ENCODE measurements around the gene ST13. TPM values are rescaled to one million over a fixed set of nuclear protein-coding genes. Genes with fewer than 3 reads are reported as not detected.

The ST13 gene
- total and polyA plus RNA-seq, 4 donors, result 82.3 to 112 (median 91.1) TPM

DNA sequence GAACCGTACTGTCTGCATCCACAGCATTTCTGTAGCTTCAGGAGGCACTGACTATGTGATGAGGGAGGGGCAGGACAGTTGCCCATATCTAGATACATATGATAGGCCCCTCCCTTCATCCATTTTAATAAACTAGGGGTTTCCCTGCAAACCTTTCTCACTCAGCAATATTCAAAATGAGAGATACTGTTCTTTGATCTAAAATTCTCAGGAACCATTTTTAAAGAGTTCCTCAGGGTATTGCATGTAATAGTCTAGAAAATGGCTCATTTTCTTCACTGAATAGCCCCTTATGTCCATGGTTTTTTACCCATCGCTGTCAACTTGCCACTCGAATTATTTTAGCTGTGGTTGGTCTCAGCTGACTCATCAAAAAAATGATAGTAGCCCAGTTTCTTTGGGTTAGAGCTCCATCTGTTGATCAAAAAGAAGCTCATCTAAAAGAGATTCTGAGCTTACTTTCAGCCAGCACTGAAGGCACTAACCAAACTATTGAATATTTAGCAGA is 42.5 kb upstream of the ST13 start:
- no peak for DNase-seq (ENCODE audit: low spot score)
- WGBS, result 31% methylated on average over 3 of the region's 3 CpGs
- H3K9ac ChIP-seq (ENCODE audit: low read depth in 1 of 2, low read length in 2 of 2), result no peak overlapping the region

GRCh38 chr22:40894417-40894816 is 38.0 kb upstream of the ST13 start:
- H3K9me3 ChIP-seq (ENCODE audit: control insufficient read depth in 4 of 4, low read length in 3 of 4), result no peaks in the 10 kb centered on the region
- H3K9ac ChIP-seq (ENCODE audit: low read depth in 1 of 2, low read length in 2 of 2), result no peak overlapping the region
- H3K4me3 ChIP-seq (ENCODE audit: low read depth in 1 of 3, low read length in 3 of 3), result no peak overlapping the region
- no peak overlapping the region for H3K27ac ChIP-seq (ENCODE audit: low read depth in 1 of 2, low read length in 2 of 2)
- H3K4me1 ChIP-seq (ENCODE audit: control insufficient read depth in 4 of 4, insufficient read depth in 4 of 4, low read length in 3 of 4), result peaks cover 0 to 5% (median 0%) of the 10 kb centered on the region in 4 donors
- DNase-seq (ENCODE audit: low spot score), result no peak
- WGBS, result 98% methylated on average over 4 of the region's 4 CpGs
- H3K27me3 ChIP-seq (ENCODE audit: control insufficient read depth in 4 of 4, insufficient read depth in 4 of 4, low read length in 3 of 4), result no peaks in the 10 kb centered on the region
- H3K36me3 ChIP-seq (ENCODE audit: control insufficient read depth in 4 of 4, insufficient read depth in 3 of 4, low read depth in 1 of 4, low read length in 3 of 4), result peaks cover 0 to 11% (median 5%) of the 10 kb centered on the region in 4 donors
- TF ChIP-seq HNF4G (IDR thresholded peaks at IDR 0.05) (no peak), HNF4A (conservative IDR thresholded peaks at IDR 0.05) (no peak), CTCF (IDR thresholded peaks at IDR 0.05; ENCODE audit: low read depth, low read length, missing input control) (no peak), RXRA (IDR thresholded peaks at IDR 0.05) (no peak), RAD21 (IDR thresholded peaks at IDR 0.05) (no peak), NR2F2 (IDR thresholded peaks at IDR 0.05) (no peak), FOXA2 (IDR thresholded peaks at IDR 0.05) (no peak)
- TF ChIP-seq, protein P1, sequence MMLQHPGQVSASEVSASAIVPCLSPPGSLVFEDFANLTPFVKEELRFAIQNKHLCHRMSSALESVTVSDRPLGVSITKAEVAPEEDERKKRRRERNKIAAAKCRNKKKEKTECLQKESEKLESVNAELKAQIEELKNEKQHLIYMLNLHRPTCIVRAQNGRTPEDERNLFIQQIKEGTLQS (IDR thresholded peaks at IDR 0.05), result no peak

More for the DNA sequence above, 42.5 kb upstream of the ST13 start:
- no peak overlapping the region for H3K4me3 ChIP-seq (ENCODE audit: low read depth in 1 of 3, low read length in 3 of 3)
- H3K4me1 ChIP-seq (ENCODE audit: control insufficient read depth in 4 of 4, insufficient read depth in 4 of 4, low read length in 3 of 4), result peaks cover 0 to 5% (median 0%) of the 10 kb centered on the region in 4 donors
- H3K36me3 ChIP-seq (ENCODE audit: control insufficient read depth in 4 of 4, insufficient read depth in 3 of 4, low read depth in 1 of 4, low read length in 3 of 4), result peaks cover 0 to 10% (median 3%) of the 10 kb centered on the region in 4 donors
- TF ChIP-seq FOXA2 (IDR thresholded peaks at IDR 0.05), result no peak
- TF ChIP-seq EGR1 (IDR thresholded peaks at IDR 0.05; ENCODE audit: low read depth in 2 of 2), result no peak
- TF ChIP-seq REST (IDR thresholded peaks at IDR 0.05), result no peak
- peak; percentile 35 for TF ChIP-seq YY1 (IDR thresholded peaks at IDR 0.05)
- no peak for TF ChIP-seq HNF4A (conservative IDR thresholded peaks at IDR 0.05)
- no peak for TF ChIP-seq MAX (IDR thresholded peaks at IDR 0.05)
- TF ChIP-seq HNF4G (IDR thresholded peaks at IDR 0.05), result no peak
- peak; percentile 56 for TF ChIP-seq CTCF (IDR thresholded peaks at IDR 0.05; ENCODE audit: low read depth, low read length, missing input control)
- TF ChIP-seq RXRA (IDR thresholded peaks at IDR 0.05), result no peak
- TF ChIP-seq RAD21 (IDR thresholded peaks at IDR 0.05), result peak; percentile 89
- TF ChIP-seq, protein P1 (IDR thresholded peaks at IDR 0.05), result no peak
- no peak for TF ChIP-seq NR2F2 (IDR thresholded peaks at IDR 0.05)
- no peaks in the 10 kb centered on the region for H3K9me3 ChIP-seq (ENCODE audit: control insufficient read depth in 4 of 4, low read length in 3 of 4)
- H3K27me3 ChIP-seq (ENCODE audit: control insufficient read depth in 4 of 4, insufficient read depth in 4 of 4, low read length in 3 of 4), result no peaks in the 10 kb centered on the region
- no peak overlapping the region for H3K27ac ChIP-seq (ENCODE audit: low read depth in 1 of 2, low read length in 2 of 2)
